ENCODE measurements around the gene KLC4.
"Not testable (repeated sequence)": the region's sequence is repeated elsewhere in the genome, so short reads cannot be mapped to it uniquely, and the experiment has no call there.

The KLC4 gene

DNA sequence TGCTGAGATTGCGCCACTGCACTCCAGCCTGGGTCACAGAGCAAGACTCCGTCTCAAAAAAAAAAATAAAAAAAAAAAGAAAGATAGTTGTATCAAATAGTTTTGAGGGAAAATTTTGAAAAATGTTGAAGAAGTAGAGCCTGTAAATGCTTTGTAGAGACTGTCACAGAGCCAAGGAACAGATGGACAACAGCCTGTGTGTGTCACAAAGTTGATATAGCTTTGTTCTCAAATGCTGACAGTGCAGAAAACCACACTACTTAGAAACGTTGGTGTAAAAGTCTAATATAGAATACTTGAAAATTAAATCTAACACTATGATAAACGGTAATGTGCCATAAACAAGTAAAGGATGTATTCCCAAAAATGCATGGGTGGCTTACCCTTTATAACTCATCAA lies 42.1 kb downstream of the KLC4 start:
- no peak for DNase-seq (ENCODE audit: extremely low read depth, low read depth)
- TF ChIP-seq, protein P1, sequence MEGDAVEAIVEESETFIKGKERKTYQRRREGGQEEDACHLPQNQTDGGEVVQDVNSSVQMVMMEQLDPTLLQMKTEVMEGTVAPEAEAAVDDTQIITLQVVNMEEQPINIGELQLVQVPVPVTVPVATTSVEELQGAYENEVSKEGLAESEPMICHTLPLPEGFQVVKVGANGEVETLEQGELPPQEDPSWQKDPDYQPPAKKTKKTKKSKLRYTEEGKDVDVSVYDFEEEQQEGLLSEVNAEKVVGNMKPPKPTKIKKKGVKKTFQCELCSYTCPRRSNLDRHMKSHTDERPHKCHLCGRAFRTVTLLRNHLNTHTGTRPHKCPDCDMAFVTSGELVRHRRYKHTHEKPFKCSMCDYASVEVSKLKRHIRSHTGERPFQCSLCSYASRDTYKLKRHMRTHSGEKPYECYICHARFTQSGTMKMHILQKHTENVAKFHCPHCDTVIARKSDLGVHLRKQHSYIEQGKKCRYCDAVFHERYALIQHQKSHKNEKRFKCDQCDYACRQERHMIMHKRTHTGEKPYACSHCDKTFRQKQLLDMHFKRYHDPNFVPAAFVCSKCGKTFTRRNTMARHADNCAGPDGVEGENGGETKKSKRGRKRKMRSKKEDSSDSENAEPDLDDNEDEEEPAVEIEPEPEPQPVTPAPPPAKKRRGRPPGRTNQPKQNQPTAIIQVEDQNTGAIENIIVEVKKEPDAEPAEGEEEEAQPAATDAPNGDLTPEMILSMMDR (IDR thresholded peaks at IDR 0.05; ENCODE audit: low read depth, low read length, missing control alignments), result no peak
- H3K4me3 ChIP-seq (replicated peaks; ENCODE audit: low read depth, low read length), result no peak overlapping the region

GRCh38 chr6:43103253-43103876 lies 43.9 kb downstream of the KLC4 start:
- TF ChIP-seq, protein P1 (IDR thresholded peaks at IDR 0.05; ENCODE audit: low read depth, low read length, missing control alignments), result no peak
- no peak for DNase-seq (ENCODE audit: extremely low read depth, low read depth)
- H3K4me3 ChIP-seq (replicated peaks; ENCODE audit: low read depth, low read length), result no peak overlapping the region

DNA sequence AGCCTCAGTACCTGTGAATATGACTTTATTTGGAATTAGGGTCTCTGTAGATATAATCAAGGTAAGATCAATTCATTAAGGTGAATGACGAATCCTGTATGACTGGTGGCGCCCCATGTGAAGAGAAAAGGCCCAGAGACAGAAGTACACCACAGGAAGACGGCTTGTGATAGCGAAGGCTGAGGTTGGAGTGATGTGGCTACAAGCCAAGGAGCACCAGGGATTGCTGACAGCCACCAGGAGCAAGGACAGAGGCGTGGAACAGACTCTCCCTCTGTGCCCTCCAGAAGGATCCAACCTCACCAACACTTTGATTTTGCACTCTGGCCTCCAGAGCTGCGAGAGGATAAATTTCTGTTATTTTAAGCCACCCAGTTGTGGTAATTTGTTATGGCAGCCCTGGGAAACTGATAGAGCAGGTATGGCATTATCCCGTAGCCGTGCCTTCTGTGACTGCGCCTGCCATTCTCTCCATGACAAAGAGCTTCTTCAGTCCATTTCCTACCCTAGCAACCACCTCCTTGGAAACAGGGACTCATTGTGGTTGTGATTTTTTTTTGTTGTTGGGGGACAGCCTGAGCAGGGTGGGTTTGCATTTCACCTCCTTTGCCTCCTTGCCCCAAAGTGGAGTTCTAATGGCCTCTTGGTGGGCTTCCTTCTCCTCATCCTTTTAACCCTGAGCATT lies 46.2 kb downstream of the KLC4 start:
- no peak overlapping the region for H3K4me3 ChIP-seq (replicated peaks; ENCODE audit: low read depth, low read length)
- no peak for DNase-seq (ENCODE audit: extremely low read depth, low read depth)
- TF ChIP-seq, protein P1 (IDR thresholded peaks at IDR 0.05; ENCODE audit: low read depth, low read length, missing control alignments), result no peak

DNA sequence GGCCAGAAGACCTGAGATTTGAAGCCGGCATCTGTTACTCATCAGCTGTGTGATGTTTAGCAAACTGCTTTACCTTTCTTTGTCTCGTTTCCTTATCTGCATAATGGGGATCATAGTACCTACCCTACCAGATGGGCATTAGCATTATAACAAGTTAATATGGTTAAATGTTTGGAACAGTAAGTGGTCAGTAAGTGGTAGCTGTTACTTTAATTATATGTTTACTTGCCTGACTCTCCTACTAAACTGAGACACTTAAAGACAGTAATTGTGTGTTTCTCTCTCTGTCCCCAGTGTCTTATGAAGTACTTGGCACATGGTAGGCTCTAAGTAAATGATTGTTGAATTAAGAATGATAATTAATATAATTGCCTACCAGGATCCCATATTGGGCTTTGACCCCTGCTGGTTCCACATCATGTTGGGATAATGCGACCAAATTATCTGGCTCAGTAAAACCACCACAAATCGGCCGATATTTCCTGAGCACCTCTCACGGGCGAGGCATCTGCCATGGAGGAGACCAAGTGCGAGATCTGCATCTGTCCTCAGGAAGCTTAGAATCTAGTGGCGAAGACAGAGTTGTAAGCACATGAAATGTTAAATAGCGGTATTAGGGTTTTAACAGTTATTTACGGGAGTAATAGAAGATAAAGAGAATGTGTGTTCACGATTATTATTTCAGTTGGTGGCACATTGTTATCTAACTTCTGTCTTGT lies 48.1 kb downstream of the KLC4 start:
- TF ChIP-seq, protein P1 (IDR thresholded peaks at IDR 0.05; ENCODE audit: low read depth, low read length, missing control alignments), result no peak
- no peak for DNase-seq (ENCODE audit: extremely low read depth, low read depth)
- H3K4me3 ChIP-seq (replicated peaks; ENCODE audit: low read depth, low read length), result no peak overlapping the region

DNA sequence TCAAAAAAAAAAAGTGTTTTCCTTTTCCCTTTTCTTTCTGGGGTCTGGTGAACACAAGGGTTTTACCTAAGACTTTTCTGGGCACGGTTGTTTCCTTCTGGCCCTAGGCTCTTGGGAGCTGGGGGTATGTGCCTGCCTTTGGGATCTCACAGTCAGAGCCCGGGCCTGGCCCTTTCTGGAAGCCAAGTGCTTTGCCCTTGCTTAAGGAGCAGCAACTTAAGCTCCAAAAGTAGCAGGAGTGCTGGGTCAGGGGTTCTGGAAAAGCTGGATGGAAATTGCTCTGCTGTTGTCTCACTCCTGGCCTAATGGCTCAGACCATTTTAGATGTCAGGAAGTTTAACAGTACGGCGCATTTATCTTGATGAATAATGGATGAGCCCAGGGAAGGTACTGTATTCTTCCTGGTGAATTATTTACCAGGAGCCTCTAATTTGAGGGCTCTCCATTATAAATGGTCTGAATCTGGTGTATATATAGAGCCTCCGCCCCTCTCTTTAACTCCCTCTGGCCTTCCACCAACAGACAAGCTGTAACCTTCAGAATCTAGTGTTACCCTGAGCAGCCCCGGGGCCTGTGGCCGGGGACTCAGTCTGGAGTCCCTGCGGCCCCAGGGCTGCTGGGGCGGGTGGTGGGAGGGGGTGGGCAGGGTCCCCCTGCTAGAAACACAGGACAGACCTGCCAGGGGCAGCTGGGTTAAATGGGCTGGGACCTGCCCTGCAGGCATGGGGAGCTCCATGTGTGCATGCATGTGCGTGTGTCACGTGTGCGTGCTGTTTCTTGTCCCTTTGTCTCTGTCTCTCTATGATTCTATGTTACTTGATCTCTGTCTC lies 54.2 kb downstream of the KLC4 start:
- TF ChIP-seq, protein P1 (IDR thresholded peaks at IDR 0.05; ENCODE audit: low read depth, low read length, missing control alignments), result no peak

DNA sequence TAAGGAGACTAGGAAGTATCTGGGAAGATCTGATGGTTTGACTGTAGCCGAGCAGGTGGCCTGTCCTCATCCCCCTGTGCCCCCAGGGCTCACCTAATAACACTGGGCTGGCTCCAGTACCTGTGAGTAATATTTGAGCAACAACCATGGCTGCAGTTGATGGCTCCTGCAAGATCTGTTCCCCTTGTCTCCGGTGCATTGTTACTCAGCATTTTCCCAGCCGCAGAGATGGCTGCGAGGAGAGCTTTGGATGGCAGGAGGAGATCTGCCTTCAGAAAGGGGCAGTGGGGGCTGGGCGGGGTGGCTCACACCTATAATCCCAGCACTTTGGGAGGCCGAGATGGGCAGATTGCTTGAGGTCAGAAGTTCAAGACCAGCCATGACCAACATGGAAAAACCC lies 55.9 kb downstream of the KLC4 start:
- DNase-seq (ENCODE audit: extremely low read depth, low read depth), result no peak
- H3K4me3 ChIP-seq (replicated peaks; ENCODE audit: low read depth, low read length), result no peak overlapping the region
- TF ChIP-seq, protein P1 (IDR thresholded peaks at IDR 0.05; ENCODE audit: low read depth, low read length, missing control alignments), result no peak

More for the DNA sequence above, 54.2 kb downstream of the KLC4 start:
- no peak for DNase-seq (ENCODE audit: extremely low read depth, low read depth)
- no peak overlapping the region for H3K4me3 ChIP-seq (replicated peaks; ENCODE audit: low read depth, low read length)

DNA sequence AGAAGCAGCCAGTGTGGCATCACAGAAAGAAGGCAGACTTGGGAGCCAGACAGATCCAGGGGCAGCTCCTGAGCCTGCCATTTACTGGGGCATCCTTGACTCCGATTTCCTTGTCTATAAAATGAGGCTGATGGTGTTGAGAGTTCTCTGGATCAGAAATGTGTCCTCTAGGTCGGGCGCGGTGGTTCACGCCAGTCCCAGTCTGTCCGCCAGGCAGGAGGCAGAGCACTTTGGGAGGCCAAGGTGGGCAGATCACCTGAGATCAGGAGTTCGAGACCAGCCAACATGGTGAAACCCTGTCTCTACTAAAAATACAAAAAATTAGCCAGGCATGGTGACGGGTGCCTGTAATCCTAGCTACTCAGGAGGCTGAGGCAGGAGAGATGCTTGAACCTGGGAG lies 58.0 kb downstream of the KLC4 start:
- not testable (repeated sequence) for H3K4me3 ChIP-seq (replicated peaks; ENCODE audit: low read depth, low read length); DNase-seq (ENCODE audit: extremely low read depth, low read depth)
